ENCODE data around the gene ABLIM2.
A peak's percentile ranks its signal among the peaks of the same experiment; 100 is the strongest.
"Not testable (repeated sequence)": the region's sequence is repeated elsewhere in the genome, so short reads cannot be mapped to it uniquely, and the experiment has no call there.

Gene ABLIM2

GRCh38 chr4:7950301-7951092 lies 208.1 kb downstream of the ABLIM2 start:
- no peak for DNase-seq

- DNase-seq: no peak
Observed at GRCh38 chr4:7949759-7950158, 208.9 kb downstream of the ABLIM2 start.

DNA sequence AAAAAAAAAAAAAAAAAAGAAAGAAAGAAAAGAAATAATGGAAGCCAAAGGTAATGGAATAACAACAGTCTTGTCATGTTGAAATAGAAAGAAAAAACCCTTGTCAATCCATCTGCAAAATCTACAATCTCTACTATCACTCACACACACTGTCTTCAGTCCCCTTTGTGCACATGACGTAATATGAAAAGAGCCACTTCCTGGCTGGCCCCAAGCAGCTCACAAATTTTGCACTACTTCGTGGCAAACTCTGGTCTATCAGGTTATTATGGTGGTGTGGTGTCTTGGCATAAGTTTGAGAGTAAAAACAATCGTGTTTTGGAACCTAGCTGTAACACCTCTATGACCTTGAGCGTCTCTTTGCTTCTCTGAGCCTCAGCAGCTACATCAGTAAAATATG lies 210.7 kb downstream of the ABLIM2 start:
- no peak for DNase-seq

DNA sequence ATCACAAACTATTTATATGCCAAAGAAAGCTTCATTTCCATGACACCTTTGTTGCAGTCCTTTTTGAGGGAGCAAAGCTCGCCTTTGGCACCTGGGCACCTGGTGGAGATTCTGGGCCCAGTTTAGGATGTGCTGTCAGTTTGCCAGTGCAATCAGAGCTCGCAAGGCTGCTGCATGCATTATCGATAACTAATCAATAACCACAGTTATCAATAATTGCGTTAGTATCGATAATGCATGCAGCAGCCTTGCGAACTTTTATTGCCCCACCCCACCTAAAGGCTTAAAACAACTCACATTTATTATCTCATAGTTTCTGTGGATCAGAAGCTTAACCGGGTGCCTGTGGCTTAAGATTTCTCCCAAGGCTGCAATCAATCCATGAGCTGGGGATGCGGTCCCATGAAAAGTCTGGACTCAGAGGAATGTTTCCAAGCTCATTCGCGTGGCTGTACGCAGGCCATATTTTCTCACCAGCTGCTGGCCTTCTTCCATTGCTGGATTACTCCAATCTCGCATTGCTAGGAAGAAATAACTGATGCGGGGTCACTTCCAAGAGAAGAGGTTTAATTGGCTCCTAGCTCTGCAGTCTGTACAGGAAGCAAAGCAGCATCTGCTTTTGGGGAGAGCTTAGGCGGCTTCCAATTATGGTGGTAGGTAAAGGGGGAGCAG lies 212.8 kb downstream of the ABLIM2 start:
- DNase-seq: no peak

DNA sequence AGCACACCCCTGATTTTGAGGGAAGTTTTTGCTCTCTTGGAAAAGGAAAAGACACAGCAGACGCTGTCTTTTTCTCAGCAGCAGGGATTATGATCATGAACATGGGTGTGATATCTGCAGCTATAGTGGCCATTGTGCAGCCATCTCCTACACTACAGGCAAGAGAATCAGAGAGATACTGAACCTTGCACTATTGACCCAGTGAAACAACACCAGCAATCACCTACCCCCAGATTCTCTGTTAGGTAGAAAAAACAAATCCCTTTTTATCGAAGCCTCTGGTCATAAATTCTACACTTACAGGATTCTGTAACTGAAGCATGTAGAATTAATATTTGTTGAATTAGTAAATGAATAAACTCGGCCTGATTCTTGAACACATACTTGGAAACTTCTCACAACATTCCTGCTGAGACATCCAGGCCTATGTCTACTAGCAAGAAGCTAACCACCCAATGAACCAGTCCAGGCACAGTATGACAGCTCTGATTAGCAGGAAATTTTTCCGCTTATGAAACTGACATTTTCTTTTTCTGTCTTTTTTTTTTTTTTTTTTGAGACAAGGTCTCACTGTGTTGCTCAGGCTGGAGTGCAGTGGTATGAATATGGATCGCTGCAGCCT lies 213.9 kb downstream of the ABLIM2 start:
- DNase-seq: no peak

DNA sequence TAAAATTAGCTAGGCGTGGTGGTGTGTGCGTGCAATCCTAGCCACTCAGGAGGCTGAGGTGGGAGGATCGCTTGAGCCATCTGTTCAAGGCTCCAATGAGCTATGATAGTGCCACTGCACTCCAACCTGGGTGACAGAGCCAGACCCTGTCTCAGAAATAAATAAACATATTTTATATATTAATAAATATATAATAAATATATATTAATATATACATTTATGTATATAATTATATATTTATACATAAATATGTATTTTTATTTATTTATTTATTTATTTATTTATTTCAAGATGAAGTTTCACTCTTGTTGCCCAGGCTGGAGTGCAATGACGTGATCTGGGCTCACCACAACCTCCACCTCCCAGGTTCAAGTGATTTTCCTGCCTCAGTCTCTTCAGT lies 214.9 kb downstream of the ABLIM2 start:
- not testable (repeated sequence) for DNase-seq

DNA sequence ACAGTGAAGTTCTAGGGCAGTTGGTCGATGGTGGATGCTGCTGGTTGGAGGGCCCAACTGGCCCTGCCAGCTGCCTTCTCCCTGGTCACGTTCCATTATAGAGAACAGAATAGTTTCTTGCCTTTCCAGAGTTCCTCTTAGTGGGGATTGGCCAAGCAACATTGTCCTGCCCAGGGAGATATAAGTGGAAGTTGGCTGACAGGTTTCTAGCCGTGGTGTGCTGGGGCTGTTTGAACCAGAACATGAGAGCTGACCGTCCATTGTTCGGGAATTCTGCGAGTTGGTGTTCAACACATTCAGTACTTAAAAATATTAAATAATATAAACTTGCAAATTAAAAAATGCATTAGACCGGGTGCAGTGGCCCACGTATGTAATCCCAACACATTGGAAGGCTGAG lies 215.4 kb downstream of the ABLIM2 start:
- DNase-seq: no peak

- no peak for DNase-seq
Observed at GRCh38 chr4:7941965-7942496, 216.6 kb downstream of the ABLIM2 start.

GRCh38 chr4:7941111-7941964 lies 217.3 kb downstream of the ABLIM2 start:
- DNase-seq: no peak

DNA sequence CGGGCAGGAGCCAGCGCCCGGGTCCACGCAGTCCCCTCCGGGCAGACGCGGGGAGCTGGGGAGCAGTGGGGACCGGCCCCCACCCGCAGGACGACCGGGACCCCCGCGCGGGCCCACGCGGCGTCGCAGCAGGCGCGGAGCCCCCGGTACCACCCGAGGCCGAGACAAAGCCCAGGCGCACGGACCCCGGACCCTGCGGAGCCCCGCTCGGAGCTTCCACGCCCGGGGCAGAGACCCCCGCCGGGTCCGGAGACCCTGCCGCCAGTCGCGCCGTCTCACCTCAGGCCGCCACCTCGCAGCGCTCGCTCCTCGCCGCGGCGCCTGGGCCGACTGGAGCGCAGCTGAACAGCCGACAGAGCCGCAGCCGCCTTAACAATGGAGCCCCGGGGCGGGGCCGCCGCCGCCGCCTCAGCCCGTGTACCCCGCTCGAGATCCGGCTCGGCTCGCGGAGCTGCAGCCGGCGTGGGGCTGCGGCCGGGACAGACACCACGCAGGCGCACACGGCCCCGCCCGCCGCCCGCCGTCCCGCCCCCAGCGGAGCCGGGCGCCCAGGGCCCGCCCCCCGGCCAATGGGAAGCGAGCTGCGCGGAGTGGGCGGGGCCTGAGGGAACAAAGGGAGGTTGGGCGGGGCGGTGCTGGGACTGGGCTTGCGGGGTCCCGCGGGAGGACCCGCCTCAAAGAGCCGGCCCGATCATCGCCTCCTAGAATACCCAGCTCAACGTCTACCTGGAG lies 219.1 kb downstream of the ABLIM2 start, which contains the start of gene AFAP1:
TSS of gene AFAP1 (minus strand) at position 485 of the 732 bp plus-strand sequence. CDS start 67,783 bp downstream, outside the sequence.
- DNase-seq: peak; percentile 64

GRCh38 chr4:7938609-7939376 lies 219.8 kb downstream of the ABLIM2 start:
- DNase-seq: no peak

GRCh38 chr4:7938266-7938608 lies 220.4 kb downstream of the ABLIM2 start:
- DNase-seq: no peak

GRCh38 chr4:7937006-7937405 lies 221.6 kb downstream of the ABLIM2 start:
- DNase-seq: no peak

DNA sequence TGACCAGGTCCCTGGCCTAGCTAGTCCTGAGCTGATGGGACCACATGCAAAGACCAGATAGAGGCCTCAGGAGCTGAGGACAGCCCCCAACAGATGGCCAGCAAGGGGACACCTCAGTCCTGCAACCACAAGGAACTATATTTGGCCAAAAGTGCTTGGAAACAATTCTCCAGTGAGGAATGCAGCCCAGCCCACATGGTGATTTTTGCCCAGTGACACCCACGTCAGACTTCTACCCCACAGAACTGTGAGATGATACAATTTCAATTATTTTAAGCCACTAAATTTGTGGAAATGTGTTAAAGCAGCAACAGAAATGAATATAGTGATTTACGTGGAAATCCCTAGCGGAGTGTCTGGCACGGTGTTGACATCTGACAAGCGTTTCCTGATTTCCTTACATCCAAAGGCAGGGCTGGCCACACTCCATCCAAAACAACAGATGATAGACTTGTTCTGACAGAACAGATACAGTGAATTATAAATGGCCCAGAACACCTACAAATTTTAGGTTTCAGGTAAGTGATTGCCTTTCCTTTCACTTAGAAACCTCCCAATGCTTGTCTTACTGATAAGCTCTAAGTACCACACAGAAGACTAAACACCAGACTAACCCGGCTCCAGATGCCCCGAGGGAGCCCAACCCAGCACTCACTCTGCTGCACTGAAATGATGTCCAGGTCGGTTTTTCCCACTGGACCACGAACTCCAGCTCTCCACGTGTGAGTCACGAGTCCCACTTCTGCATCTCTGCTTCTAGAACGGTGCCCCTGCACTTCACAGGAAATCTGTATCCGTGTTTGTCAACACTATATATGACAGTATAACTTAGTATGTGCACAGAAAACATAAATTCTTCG lies 224.7 kb downstream of the ABLIM2 start:
- DNase-seq: no peak

- DNase-seq: no peak
Observed at GRCh38 chr4:7932287-7932686, 226.3 kb downstream of the ABLIM2 start.

DNA sequence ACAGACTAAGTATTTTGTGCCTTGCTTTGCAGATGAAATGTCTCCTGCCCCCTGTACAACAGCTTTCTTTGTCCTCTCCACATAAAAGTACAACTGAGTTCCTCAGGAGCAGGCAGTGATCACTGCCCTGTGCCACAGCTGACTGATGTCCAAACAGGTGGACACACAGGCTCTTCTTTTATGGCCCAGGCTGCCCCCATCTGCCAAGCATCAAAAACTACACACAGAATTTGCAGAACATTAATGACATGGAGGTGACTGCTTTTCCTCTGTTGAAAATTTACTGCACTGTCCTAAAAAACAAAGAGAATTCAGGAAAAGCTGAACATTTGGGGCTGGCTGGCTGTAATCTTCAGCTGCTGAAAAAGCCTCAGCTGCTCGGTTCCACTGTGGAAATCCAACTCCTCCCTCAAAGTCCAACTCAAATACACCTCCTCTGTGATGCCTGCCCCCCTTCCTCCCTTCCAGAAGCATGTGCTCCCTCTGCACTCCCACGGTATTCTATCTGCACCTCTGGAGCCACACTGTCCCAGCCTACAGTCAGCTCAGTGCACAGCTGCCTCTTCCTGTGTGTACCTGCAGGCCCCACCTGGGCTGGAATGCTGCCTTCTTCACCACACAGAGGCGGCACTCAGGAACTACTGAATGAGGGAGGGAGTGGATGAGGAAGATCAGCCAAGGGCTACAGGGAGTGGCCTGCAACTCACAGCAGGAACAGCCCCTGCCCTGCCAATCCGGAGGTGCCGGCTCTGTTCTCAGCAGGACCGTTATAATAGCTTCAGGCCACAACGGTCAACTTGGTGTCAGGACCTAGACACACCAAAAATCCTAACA lies 229.3 kb downstream of the ABLIM2 start:
- DNase-seq: peak; percentile 20

DNA sequence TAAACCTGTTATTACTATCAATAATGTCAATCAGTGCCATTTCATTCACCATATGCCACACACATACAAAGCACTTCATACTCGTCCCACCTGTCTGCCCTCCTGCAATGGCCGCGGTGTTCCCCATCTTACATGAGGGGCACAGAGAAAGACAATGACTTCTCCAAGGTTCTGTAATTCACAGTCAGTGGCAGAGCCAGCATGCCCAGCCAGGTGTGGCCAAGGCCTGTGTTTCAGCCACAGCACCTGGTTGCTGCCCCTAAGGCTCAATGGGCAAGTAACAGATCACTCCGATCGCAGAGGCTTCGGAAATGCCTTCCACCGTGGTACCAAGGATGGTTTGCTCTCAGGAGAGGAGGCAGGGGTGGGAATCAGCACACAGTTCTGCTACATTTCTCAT lies 229.9 kb downstream of the ABLIM2 start:
- DNase-seq: no peak

DNA sequence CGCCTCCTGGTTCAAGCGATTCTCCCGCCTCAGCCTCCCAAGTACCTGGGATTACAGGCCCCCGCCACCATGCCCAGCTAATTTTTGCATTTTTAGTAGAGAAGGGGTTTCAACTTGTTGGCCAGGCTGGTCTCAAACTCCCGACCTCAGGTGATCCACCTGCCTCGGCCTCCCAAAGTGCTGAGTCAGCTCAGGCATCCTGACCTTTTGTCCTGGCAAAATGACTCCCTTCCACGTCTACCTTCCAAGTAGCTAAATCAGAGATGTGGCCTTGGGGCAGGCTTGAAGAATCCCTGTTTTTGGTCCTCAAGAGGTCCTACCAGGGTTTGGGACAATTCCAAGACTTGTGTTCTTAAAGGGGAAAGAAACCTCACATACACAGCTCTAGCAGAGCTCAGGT lies 231.8 kb downstream of the ABLIM2 start:
- no peak for DNase-seq

- peak; percentile 34 for DNase-seq
Observed at GRCh38 chr4:7924570-7924969, 234.0 kb downstream of the ABLIM2 start.
